Peyer's patch (tissue), 4 donors: ENCODE results near the gene ABCF2.

ENCODE experiments used
- POLR2A ChIP-seq, 2 donors: fragments of 450-650 bp; IDR thresholded peaks; one replicate each; pipeline ENCODE4 v1.5.1; 2017; ENCODE audit warnings: antibody characterized with exemption in 2 of 2, mild to moderate bottlenecking in 2 of 2, moderate library complexity in 2 of 2
- TF ChIP-seq, protein P1 (sequence below), 6 experiments: fragments of 450-650 bp in 4 of 6; fragments of 200-600 bp in 2 of 6; sonication (generic) in 1 of 6; IDR thresholded peaks; one replicate each; pipeline ENCODE4 v1.5.1; 2017 to 2019; ENCODE audit warnings: antibody characterized with exemption in 6 of 6, mild to moderate bottlenecking in 3 of 6, moderate library complexity in 1 of 6

DNA sequence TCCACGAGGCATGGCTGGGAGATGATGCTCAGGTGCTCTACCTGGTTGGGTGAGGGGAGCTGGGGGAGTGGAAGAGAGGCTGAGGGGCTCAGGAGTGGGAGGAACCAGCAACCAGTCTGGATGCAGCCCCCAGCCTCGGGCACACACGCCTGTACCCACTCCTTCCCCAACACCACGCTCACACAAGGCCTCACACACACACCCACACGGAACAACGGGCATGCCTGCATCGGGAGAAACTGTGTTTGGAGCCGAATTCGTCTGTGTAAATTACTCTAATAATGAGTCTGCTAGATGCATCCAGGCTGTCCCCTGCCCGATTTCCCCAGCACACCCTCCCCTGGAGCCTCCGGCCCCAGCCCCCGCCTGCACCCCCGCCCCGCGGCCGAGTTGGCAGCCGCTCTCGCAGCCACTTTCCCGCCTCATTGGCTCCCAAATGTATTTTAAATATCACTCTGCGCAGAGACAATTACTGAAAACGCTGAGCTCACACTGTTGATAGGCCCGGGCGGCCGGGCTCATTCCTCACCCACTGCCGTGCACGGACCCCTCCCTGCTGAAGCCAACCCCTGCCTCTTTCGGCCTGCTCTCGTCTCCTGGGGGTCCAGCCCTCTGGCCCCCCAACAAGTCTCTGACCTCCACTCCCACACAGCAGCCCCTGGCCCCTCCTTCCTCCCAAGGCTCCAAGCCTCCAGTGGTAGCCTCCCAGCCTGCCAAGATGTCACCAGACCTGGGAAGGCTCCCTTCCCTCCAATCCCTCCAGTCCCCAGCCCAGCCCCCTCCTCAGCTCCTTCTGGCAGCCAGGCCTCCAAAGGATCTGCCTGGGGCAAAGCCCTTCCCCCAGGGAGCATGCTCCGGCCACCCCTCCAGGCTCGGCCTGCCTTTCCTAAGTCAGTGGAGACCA lies 27.8 kb downstream of the ABCF2 start:
- TF ChIP-seq, protein P1, sequence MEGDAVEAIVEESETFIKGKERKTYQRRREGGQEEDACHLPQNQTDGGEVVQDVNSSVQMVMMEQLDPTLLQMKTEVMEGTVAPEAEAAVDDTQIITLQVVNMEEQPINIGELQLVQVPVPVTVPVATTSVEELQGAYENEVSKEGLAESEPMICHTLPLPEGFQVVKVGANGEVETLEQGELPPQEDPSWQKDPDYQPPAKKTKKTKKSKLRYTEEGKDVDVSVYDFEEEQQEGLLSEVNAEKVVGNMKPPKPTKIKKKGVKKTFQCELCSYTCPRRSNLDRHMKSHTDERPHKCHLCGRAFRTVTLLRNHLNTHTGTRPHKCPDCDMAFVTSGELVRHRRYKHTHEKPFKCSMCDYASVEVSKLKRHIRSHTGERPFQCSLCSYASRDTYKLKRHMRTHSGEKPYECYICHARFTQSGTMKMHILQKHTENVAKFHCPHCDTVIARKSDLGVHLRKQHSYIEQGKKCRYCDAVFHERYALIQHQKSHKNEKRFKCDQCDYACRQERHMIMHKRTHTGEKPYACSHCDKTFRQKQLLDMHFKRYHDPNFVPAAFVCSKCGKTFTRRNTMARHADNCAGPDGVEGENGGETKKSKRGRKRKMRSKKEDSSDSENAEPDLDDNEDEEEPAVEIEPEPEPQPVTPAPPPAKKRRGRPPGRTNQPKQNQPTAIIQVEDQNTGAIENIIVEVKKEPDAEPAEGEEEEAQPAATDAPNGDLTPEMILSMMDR (IDR thresholded peaks at IDR 0.05): no peak
- no peak for TF ChIP-seq POLR2A (IDR thresholded peaks at IDR 0.05)
